GM18517 (cell line): ENCODE data around the gene MCM8.

Experiments
- ATAC-seq: cut with Tn5 transposase; IDR thresholded peaks from one replicate; pipeline ENCODE4 v1.9.1; 2021; ENCODE audit warnings: mild to moderate bottlenecking, moderate library complexity; ENCODE audit not compliant: unreplicated experiment

MCM8 gene

DNA sequence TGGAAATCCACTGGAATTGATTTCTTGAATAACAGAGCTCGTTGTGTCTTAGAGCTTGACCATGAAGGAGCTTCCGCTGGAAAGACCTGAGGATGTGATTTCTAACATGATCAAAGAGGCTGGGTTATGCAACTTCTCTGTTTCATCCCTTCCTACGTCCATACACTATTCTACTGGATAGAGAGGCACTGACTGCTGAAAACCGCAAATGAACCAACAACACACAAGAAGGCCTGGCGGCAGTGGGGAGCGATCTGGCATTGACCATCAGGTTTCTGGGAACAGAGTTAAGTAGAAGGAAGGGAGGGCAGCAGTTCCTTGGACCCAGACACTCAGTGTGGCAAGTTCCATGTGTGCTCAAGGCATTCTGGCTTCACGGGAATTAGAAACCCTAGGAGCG lies 90.1 kb downstream of the MCM8 start:
- ATAC-seq: no peak

- no peak for ATAC-seq
Measured at GRCh38 chr20:6040958-6041807, 90.7 kb downstream of the MCM8 start.

- no peak for ATAC-seq
Measured at GRCh38 chr20:6041808-6042265, 91.4 kb downstream of the MCM8 start.

- no peak for ATAC-seq
Measured at GRCh38 chr20:6044115-6044514, 93.7 kb downstream of the MCM8 start.

DNA sequence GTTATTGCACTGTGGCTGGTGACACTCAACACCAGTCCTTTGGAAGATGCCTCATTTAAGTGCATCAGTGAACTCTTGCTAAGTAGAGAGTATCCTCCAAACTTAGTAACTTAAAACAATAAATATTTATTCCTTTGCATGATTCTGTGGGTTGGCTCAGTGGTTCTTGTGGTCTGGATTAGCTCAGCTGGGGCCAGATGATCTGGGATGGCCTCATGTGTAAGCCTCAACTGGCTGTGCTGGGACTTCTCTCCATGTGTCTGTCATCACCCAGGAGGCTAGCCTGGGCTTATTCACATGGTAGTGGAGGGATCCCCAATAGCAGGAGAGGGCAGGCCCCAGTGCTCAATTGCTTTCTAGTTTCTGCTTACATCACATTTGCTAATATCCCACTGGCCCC lies 95.1 kb downstream of the MCM8 start:
- ATAC-seq: no peak

DNA sequence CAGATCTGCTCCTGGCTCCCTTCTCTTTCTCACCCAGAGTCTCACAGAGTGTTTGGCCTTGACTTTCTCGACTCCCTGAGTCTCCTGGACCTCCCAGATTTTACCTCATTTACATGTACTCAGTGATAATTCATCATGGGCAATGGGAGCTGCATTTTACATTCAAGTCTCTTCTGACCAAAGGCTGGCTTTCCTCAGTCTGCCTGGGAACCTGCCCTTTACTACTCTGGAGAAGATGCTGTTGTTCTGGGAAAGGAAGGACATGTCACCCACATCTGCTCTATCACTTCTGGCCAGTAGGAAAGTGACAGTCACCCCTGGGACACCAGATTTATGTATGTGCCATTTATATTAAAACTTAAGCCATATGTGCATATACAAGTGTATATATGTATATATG lies 96.0 kb downstream of the MCM8 start:
- ATAC-seq: no peak

DNA sequence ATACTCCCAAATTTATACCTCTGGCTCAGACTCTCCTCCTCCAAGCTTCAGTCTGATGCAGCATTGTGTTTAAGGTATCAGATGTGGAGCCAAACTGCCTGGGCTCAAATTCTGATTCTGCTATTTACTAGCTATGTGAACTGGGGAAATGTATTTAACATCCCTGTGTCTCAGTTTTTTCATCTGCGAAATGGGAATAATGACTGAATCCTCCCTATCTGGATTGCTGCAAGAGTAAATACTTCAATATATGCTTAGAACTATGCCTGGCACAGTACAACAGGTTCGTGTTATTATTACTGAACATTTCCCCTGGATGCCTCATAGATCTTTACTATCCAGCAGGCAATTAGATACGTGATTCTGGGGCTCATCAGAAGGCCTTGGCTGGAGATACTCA lies 97.9 kb downstream of the MCM8 start:
- ATAC-seq: no peak
